Caco-2 (cell line): ENCODE data around the gene COL9A3. TPM values are rescaled to one million over a fixed set of nuclear protein-coding genes. Genes with fewer than 3 reads are reported as not detected.

Experiments used
- BruUV-seq: library from RNA; stranded (reverse); fragments of 400-500 nt; replicated peaks from 2 replicates; lab custom pipeline; 2021; lab: Mats Ljungman, UMichigan
- CTCF ChIA-PET: fragments of 300-600 bp; sonication (Branson Sonifier 250); formaldehyde crosslinking; loops from one replicate; lab custom pipeline; 2022; ENCODE audit warnings: antibody characterized with exemption; lab: Charles Lee
- POLR2A ChIA-PET: fragments of 300-600 bp; sonication (Branson Sonifier 250); formaldehyde crosslinking; loops from one replicate; lab custom pipeline; 2022; ENCODE audit warnings: antibody characterized with exemption; lab: Charles Lee
- DNase-seq, 2 experiments: peaks; one replicate each; pipeline versions ENCODE4 v3.0.0 to v3.0.0-alpha.2; 2020 to 2022
- H3K27me3 ChIP-seq: replicated peaks from 2 replicates; pipeline ENCODE4 v1.6.0; 2011; ENCODE audit warnings: low read length; ENCODE audit not compliant: control insufficient read depth, insufficient read depth
- H3K36me3 ChIP-seq: 2 replicates; pipeline ENCODE4 v1.5.1; 2011; ENCODE audit warnings: low read length; ENCODE audit not compliant: control insufficient read depth, insufficient read depth
- H3K4me1 ChIP-seq: fragments of 250-450 bp; sonication (Bioruptor Pico); 2 replicates; pipeline ENCODE4 v1.5.1; 2020; ENCODE audit warnings: mild to moderate bottlenecking
- H3K4me3 ChIP-seq: 2 replicates; pipeline ENCODE4 v1.5.1; 2011; ENCODE audit warnings: low read depth, mild to moderate bottlenecking, control low read depth, low read length
- H3K9me3 ChIP-seq: fragments of 250-450 bp; sonication (Bioruptor Pico); 2 replicates; pipeline ENCODE4 v1.5.1; 2020; ENCODE audit warnings: mild to moderate bottlenecking, moderate library complexity
- H3K27ac Mint-ChIP-seq: one replicate; pipeline ENCODE4 v1.8.0; 2022; ENCODE audit warnings: mixed read lengths; ENCODE audit not compliant: unreplicated experiment
- H3K27me3 Mint-ChIP-seq: one replicate; pipeline ENCODE4 v1.8.0; 2022; ENCODE audit warnings: mixed read lengths; ENCODE audit not compliant: insufficient read depth, unreplicated experiment
- H3K36me3 Mint-ChIP-seq: one replicate; pipeline ENCODE4 v1.8.0; 2022; ENCODE audit warnings: mild to moderate bottlenecking, mixed read lengths; ENCODE audit not compliant: insufficient read depth, unreplicated experiment
- H3K4me1 Mint-ChIP-seq: one replicate; pipeline ENCODE4 v1.8.0; 2022; ENCODE audit warnings: low read depth, mixed read lengths; ENCODE audit not compliant: unreplicated experiment
- H3K4me3 Mint-ChIP-seq: one replicate; pipeline ENCODE4 v1.8.0; 2022; ENCODE audit warnings: mild to moderate bottlenecking, moderate library complexity, mixed read lengths; ENCODE audit not compliant: unreplicated experiment
- H3K9me3 Mint-ChIP-seq: one replicate; pipeline ENCODE4 v1.8.0; 2022; ENCODE audit warnings: mixed read lengths; ENCODE audit not compliant: unreplicated experiment
- CTCF ChIP-seq, 2 experiments: fragments of 200-600 bp in 1 of 2; IDR thresholded peaks; 1 replicate in 1 of 2; 2 replicates in 1 of 2; pipeline versions ENCODE4 v1.5.1 to v1.8.0; 2011 to 2022; ENCODE audit warnings: antibody characterized with exemption in 1 of 2, control low read depth in 1 of 2, inconsistent platforms in 1 of 2, low read depth in 1 of 2, low read length in 1 of 2, mild to moderate bottlenecking in 1 of 2, moderate library complexity in 1 of 2; ENCODE audit not compliant: insufficient read depth in 1 of 2, severe bottlenecking in 1 of 2, unreplicated experiment in 1 of 2
- intact Hi-C: fragments of 100-400 bp; cut with micrococcal nuclease; formaldehyde crosslinking; loops from one replicate; pipeline ENCODE4 v1.10.0; 2022; ENCODE audit not compliant: unreplicated experiment
- total RNA-seq: library from RNA; stranded (reverse); gene quantifications from 2 replicates; pipeline ENCODE4 v1.2.3, GENCODE V29; 2022

The COL9A3 gene
- total RNA-seq, 1 experiment from 2014 or later = 6.4 TPM

GRCh38 chr20:62773845-62774714 is 42.8 kb upstream of the COL9A3 start:
- Histone ChIP-seq H3K36me3 (no peaks in the 10 kb centered on the region), H3K9me3 (0 out of 2 replicates have a peak, but pooled peaks cover 4% of the 10 kb centered on the region), H3K27me3 (peaks cover 2% of the 10 kb centered on the region), H3K4me3 (no peak overlapping the region), H3K4me1 (peaks cover 2% of the 10 kb centered on the region)
- Mint-ChIP-seq H3K4me1 (peaks cover 7% of the 10 kb centered on the region), H3K4me3 (no peak overlapping the region), H3K36me3 (no peaks in the 10 kb centered on the region), H3K9me3 (peaks cover 11% of the 10 kb centered on the region), H3K27me3 (peaks cover 10% of the 10 kb centered on the region), H3K27ac (no peak overlapping the region)
- BruUV-seq = no TSS peak
- CTCF ChIA-PET = interaction anchor here (0.9 kb wide), 1 partner anchor 20 kb away, joined by 3 read pairs; no protein-coding TSS in a partner anchor
- POLR2A ChIA-PET = no interaction called here
- intact Hi-C loops = no loop called here
- TF ChIP-seq CTCF (IDR thresholded peaks at IDR 0.05; ENCODE audit: insufficient read depth in 1 of 2, low read depth in 1 of 2, low read length in 1 of 2, severe bottlenecking in 1 of 2, unreplicated experiment in 1 of 2) = no peak
- DNase-seq = no peak

GRCh38 chr20:62774762-62775161 is 42.1 kb upstream of the COL9A3 start:
- Histone ChIP-seq H3K4me1 (no peaks in the 10 kb centered on the region), H3K27me3 (peaks cover 2% of the 10 kb centered on the region), H3K9me3 (0 out of 2 replicates have a peak, but pooled peaks cover 4% of the 10 kb centered on the region), H3K4me3 (no peak overlapping the region), H3K36me3 (no peaks in the 10 kb centered on the region)
- Mint-ChIP-seq H3K27me3 (peaks cover 10% of the 10 kb centered on the region), H3K4me3 (no peak overlapping the region), H3K4me1 (peaks cover 7% of the 10 kb centered on the region), H3K36me3 (no peaks in the 10 kb centered on the region), H3K9me3 (peaks cover 11% of the 10 kb centered on the region), H3K27ac (no peak overlapping the region)
- ChIA-PET POLR2A (no interaction called here), CTCF (no interaction called here)
- no peak for TF ChIP-seq CTCF (IDR thresholded peaks at IDR 0.05; ENCODE audit: insufficient read depth in 1 of 2, low read depth in 1 of 2, low read length in 1 of 2, severe bottlenecking in 1 of 2, unreplicated experiment in 1 of 2)
- BruUV-seq = no TSS peak
- intact Hi-C loops = no loop called here
- DNase-seq = no peak

GRCh38 chr20:62775206-62775605 is 41.6 kb upstream of the COL9A3 start:
- Histone ChIP-seq H3K36me3 (no peaks in the 10 kb centered on the region), H3K4me1 (no peaks in the 10 kb centered on the region), H3K4me3 (no peak overlapping the region), H3K27me3 (peaks cover 2% of the 10 kb centered on the region), H3K9me3 (0 out of 2 replicates have a peak, but pooled peaks cover 4% of the 10 kb centered on the region)
- no peaks in the 10 kb centered on the region for H3K36me3 Mint-ChIP-seq
- intact Hi-C loops = no loop called here
- TF ChIP-seq CTCF (IDR thresholded peaks at IDR 0.05; ENCODE audit: insufficient read depth in 1 of 2, low read depth in 1 of 2, low read length in 1 of 2, severe bottlenecking in 1 of 2, unreplicated experiment in 1 of 2) = no peak
- H3K9me3 Mint-ChIP-seq = peaks cover 11% of the 10 kb centered on the region
- peaks cover 10% of the 10 kb centered on the region for H3K27me3 Mint-ChIP-seq
- ChIA-PET POLR2A (no interaction called here), CTCF (no interaction called here)
- BruUV-seq = no TSS peak
- H3K4me3 Mint-ChIP-seq = no peak overlapping the region
- H3K4me1 Mint-ChIP-seq = peaks cover 7% of the 10 kb centered on the region
- DNase-seq = no peak
- H3K27ac Mint-ChIP-seq = no peak overlapping the region
